Heart left ventricle (tissue), 16 donors: ENCODE results near the gene TTI1. TPM values are rescaled to one million over a fixed set of nuclear protein-coding genes. Genes with fewer than 3 reads are reported as not detected.

ENCODE experiments used
- ATAC-seq, 4 donors: fragments of 200-7000 bp; cut with Tn5 transposase; one replicate each; pipeline ENCODE4 v1.9.1; 2020 to 2022; ENCODE audit warnings: moderate library complexity in 4 of 4, mild to moderate bottlenecking in 3 of 4, moderate number of reproducible peaks in 1 of 4
- DNase-seq, 5 donors: peaks; one replicate each; pipeline ENCODE4 v3.0.0-alpha.2; 2020
- H3K27ac ChIP-seq, 12 donors: fragments of 200-600 bp; sonication (generic) in 4 of 12; one replicate each; pipeline versions ENCODE4 v1.5.0 to v1.8.0; 2016 to 2022; ENCODE audit warnings: mild to moderate bottlenecking in 2 of 12
- H3K27me3 ChIP-seq, 9 donors: fragments of 200-600 bp; sonication (generic) in 2 of 9; one replicate each; pipeline versions ENCODE4 v1.5.1 to v1.8.0; 2016 to 2022; ENCODE audit warnings: mild to moderate bottlenecking in 3 of 9
- H3K36me3 ChIP-seq, 9 donors: fragments of 200-600 bp; sonication (generic) in 2 of 9; one replicate each; pipeline versions ENCODE4 v1.5.0 to v1.8.0; 2018 to 2022; ENCODE audit warnings: mild to moderate bottlenecking in 2 of 9
- H3K4me1 ChIP-seq, 12 donors: fragments of 200-600 bp; sonication (generic) in 4 of 12; one replicate each; pipeline versions ENCODE4 v1.5.0 to v1.8.0; 2016 to 2022; ENCODE audit warnings: mild to moderate bottlenecking in 3 of 12
- H3K4me3 ChIP-seq, 12 donors: fragments of 200-600 bp; sonication (generic) in 4 of 12; one replicate each; pipeline versions ENCODE4 v1.5.0 to v1.8.0; 2017 to 2022; ENCODE audit warnings: mild to moderate bottlenecking in 9 of 12, moderate library complexity in 4 of 12
- H3K9me3 ChIP-seq, 12 donors: fragments of 200-600 bp; sonication (generic) in 4 of 12; one replicate each; pipeline versions ENCODE4 v1.5.0 to v1.8.0; 2016 to 2022; ENCODE audit warnings: mild to moderate bottlenecking in 1 of 12
- POLR2A ChIP-seq, 2 donors: fragments of 450-650 bp; IDR thresholded peaks; one replicate each; pipeline ENCODE4 v1.6.1; 2017; ENCODE audit warnings: antibody characterized with exemption in 2 of 2, mild to moderate bottlenecking in 2 of 2, moderate library complexity in 2 of 2
- WGBS, 4 donors: extraction: QIAGEN DNeasy Blood & Tissue Kit in 2 of 4; methylation state at CpG; one replicate each; pipeline versions ENCODE4 v1.1.5 to v1.1.7; 2013 to 2018; 5-methylcytosine and 5-hydroxymethylcytosine counted together
- intact Hi-C, 10 donors: fragments of 100-400 bp; cut with DNase I; formaldehyde crosslinking; loops; one replicate each; pipeline versions ENCODE4 v1.11.1 to v1.14.2; 2022
- polyA plus RNA-seq, 2 donors: library from polyadenylated mRNA; stranded (reverse); fragments of 200-250 nt; gene quantifications; one replicate each; pipeline ENCODE4 v1.2.3, GENCODE V29; 2013
- total RNA-seq, 9 donors: library from RNA; depleted of rRNA in 2 of 9; stranded (reverse); fragments of >200 nt in 2 of 9; fragmentation: NEBNext Ultra II Directional in 3 of 9; extraction: Animal tissue kit (Norgen Biotek cat#: 25700) in 3 of 9; gene quantifications; one replicate each; pipeline versions ENCODE4 v1.1.0 to v1.2.4, GENCODE V29; 2016 to 2023
- TF ChIP-seq, protein P1 (sequence below), 12 donors: fragments of 200-600 bp; sonication (generic) in 4 of 12; IDR thresholded peaks; one replicate each; pipeline versions ENCODE4 v1.5.0 to v1.8.0; 2018 to 2022; ENCODE audit warnings: antibody characterized with exemption in 12 of 12, mild to moderate bottlenecking in 5 of 12
- donor health status: ischemic (EF 13 %, LVEDD 7.1; RV severe dilation, severe dysfunction).
- donor health status: healthy with polysubstance abuse.
- donor health status: DM: no; HTN: yes; CAD: no.
- donor health status: DM: no; HTN: no; CAD: no.
- donor health status: ischemic (EF 25% LVEDD 6.9; RV normal size, moderate dysfunction).
- donor health status: ischemic (EF 25% LVEDD 5.7; RV mildly dilated, moderate dysfunction).
- donor health status: healthy.
- donor health status: DM: yes; HTN: yes; CAD: no.
- donor health status: ischemic (EF 35%, LVEDD 5.7; RV mildly dilated, moderate dysfunction).
- donor health status: nonischemic (EF 11% LVEDD 7.7; RV severe dilation, severe dysfunction).
- donor health status: DM: yes; HTN: yes; CAD: no.
- donor health status: PGD.
- donor health status: ischemic (EF 29% LVEDD 5.4; RV normal size, mild dysfunction).
- donor health status: nonischemic (EF 23%, LVEDD 6.1; RV moderate dilation, normal function).

The TTI1 gene
- total and polyA plus RNA-seq, 11 donors, result 7.3 to 13.3 (median 11.0) TPM

DNA sequence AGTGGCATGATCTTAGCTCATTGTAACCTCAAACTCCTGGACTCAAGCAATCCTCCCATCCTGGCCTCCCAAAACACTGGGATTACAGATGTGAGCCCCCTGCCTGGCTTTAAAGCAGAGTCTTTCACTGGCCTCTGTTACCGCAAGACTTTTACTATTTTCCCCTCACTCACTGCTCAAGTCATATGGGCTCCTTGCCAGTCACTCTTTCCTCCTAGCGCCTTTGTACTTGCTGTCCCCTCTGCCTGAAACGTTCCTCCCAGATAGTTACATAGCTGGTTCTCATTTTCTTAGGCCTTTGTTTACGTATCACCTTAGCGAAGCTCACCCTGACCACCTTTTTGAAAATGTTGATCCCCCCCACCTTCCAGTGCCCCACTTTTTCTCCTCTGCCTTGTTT, 29.6 kb upstream of the TTI1 start:
- no peak for DNase-seq
- no peak for TF ChIP-seq POLR2A (IDR thresholded peaks at IDR 0.05)
- TF ChIP-seq, protein P1, sequence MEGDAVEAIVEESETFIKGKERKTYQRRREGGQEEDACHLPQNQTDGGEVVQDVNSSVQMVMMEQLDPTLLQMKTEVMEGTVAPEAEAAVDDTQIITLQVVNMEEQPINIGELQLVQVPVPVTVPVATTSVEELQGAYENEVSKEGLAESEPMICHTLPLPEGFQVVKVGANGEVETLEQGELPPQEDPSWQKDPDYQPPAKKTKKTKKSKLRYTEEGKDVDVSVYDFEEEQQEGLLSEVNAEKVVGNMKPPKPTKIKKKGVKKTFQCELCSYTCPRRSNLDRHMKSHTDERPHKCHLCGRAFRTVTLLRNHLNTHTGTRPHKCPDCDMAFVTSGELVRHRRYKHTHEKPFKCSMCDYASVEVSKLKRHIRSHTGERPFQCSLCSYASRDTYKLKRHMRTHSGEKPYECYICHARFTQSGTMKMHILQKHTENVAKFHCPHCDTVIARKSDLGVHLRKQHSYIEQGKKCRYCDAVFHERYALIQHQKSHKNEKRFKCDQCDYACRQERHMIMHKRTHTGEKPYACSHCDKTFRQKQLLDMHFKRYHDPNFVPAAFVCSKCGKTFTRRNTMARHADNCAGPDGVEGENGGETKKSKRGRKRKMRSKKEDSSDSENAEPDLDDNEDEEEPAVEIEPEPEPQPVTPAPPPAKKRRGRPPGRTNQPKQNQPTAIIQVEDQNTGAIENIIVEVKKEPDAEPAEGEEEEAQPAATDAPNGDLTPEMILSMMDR (IDR thresholded peaks at IDR 0.05), result no peak
- H3K36me3 ChIP-seq, result peaks cover 0 to 100% (median 96%) of the 10 kb centered on the region in 9 donors
- H3K4me1 ChIP-seq, result peaks cover 0 to 31% (median 11%) of the 10 kb centered on the region in 12 donors
- no peak overlapping the region for H3K4me3 ChIP-seq
- WGBS, 4 donors, result 66 to 78% (median 69%) methylated on average over 5 of the region's 5 CpGs
- intact Hi-C loops, result loop anchor here in 3 of 10 donors (5.0 to 10.0 kb wide), 3 partner anchors 104 to 342 kb away; partner anchors contain the start of gene TGM2 (in 1 of the 3)
- H3K9me3 ChIP-seq, result no peaks in the 10 kb centered on the region
- peak overlapping the region in 1 of 12 donors; percentile 20 for H3K27ac ChIP-seq
- H3K27me3 ChIP-seq, result no peaks in the 10 kb centered on the region
- ATAC-seq, result no peak

DNA sequence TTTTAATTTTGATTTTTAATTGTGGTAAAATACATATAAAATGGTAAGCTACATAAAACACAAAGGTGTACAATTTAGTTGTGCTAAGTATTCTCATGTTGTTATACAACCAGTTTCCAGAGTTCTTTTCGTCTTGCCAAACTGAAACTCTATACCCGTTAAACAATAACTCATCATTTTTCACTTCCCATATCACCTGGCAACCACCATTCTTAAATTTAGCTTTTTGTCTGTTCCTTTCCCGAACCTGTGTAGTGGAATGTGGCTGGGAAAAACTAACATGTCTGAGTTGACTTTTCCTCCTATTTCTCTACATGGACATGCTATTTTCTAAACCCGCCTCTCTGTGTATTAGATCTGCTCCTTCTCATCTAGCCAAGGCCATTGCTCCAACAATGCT, 27.9 kb upstream of the TTI1 start:
- ATAC-seq (no peak), DNase-seq (no peak)
- WGBS, 4 donors, result 76 to 81% (median 77%) methylated on average over 4 of the region's 4 CpGs
- no peak overlapping the region for H3K4me3 ChIP-seq
- H3K4me1 ChIP-seq, result peaks cover 0 to 29% (median 8%) of the 10 kb centered on the region in 12 donors
- H3K9me3 ChIP-seq, result no peaks in the 10 kb centered on the region
- no peak overlapping the region for H3K27ac ChIP-seq
- TF ChIP-seq, protein P1 (IDR thresholded peaks at IDR 0.05), result no peak
- no peak for TF ChIP-seq POLR2A (IDR thresholded peaks at IDR 0.05)
- no peaks in the 10 kb centered on the region for H3K27me3 ChIP-seq
- intact Hi-C loops, result loop anchor here in 4 of 10 donors (2.0 to 10.0 kb wide), 4 partner anchors 106 to 344 kb away; partner anchors contain the start of gene TGM2 (in 1 of the 4)
- H3K36me3 ChIP-seq, result peaks cover 0 to 97% (median 84%) of the 10 kb centered on the region in 9 donors

DNA sequence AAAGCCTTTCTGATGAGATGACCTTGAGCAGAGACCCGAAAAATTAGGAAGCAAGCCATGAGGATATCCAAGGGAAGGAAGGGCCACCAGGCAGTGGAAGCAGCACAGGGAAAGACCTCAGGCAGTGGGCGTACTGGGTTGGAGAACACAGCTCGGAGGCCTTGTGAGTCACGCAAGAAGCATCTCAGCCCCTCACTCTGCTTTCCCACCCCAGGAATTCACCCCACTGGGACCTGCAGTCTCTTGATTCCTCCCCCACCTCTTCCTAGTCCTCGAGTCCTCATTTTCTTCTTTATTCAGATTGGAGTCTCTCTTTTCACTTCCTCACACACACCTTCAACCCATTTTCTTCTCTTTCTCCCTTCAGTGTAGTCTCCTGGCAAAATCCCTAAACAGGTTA, 27.3 kb upstream of the TTI1 start:
- no peaks in the 10 kb centered on the region for H3K9me3 ChIP-seq
- peaks cover 0 to 96% (median 83%) of the 10 kb centered on the region in 9 donors for H3K36me3 ChIP-seq
- peak overlapping the region in 1 of 12 donors; percentile 9 for H3K27ac ChIP-seq
- ATAC-seq, result peak in 1 of 4 donors; percentile 27
- H3K4me1 ChIP-seq, result peaks cover 0 to 24% (median 7%) of the 10 kb centered on the region in 12 donors
- H3K27me3 ChIP-seq, result no peaks in the 10 kb centered on the region
- DNase-seq, result no peak
- WGBS, 4 donors, result 70 to 77% (median 74%) methylated on average over 5 of the region's 5 CpGs
- H3K4me3 ChIP-seq, result no peak overlapping the region
- intact Hi-C loops, result loop anchor here in 4 of 10 donors (2.0 to 10.0 kb wide), 4 partner anchors 107 to 344 kb away; partner anchors contain the start of gene TGM2 (in 1 of the 4)
- TF ChIP-seq POLR2A (IDR thresholded peaks at IDR 0.05), result no peak
- TF ChIP-seq, protein P1 (IDR thresholded peaks at IDR 0.05), result no peak

DNA sequence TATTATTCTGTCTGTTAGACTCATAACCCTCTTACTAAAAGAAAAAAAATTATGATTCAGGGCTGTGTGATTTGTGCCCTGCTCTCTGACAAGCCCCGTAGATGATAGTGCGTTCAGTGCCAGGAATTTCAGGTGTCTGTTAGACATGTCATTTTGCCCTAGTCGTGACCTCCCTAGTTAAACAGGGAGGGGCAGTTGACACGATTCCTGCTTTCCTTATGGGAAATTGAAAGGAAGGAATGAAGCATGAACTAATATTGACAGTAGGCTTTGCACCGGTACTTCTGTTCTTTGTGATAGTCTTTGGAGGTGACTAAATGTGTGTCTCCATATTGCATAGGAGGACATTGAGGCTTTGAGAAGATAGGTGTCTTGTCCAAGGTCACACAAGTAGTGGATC, 26.6 kb upstream of the TTI1 start:
- peaks cover 0 to 94% (median 81%) of the 10 kb centered on the region in 9 donors for H3K36me3 ChIP-seq
- ATAC-seq, result no peak
- no peak overlapping the region for H3K27ac ChIP-seq

More for the DNA sequence above, 26.6 kb upstream of the TTI1 start:
- Histone ChIP-seq H3K4me3 (no peak overlapping the region), H3K27me3 (no peaks in the 10 kb centered on the region), H3K9me3 (no peaks in the 10 kb centered on the region), H3K4me1 (peaks cover 0 to 24% (median 12%) of the 10 kb centered on the region in 12 donors)
- no peak for DNase-seq
- WGBS, 4 donors, result 63 to 75% (median 70%) methylated on average over 5 of the region's 5 CpGs
- TF ChIP-seq POLR2A (IDR thresholded peaks at IDR 0.05), result no peak
- TF ChIP-seq, protein P1 (IDR thresholded peaks at IDR 0.05), result no peak
- intact Hi-C loops, result loop anchor here in 8 of 10 donors (2.0 to 10.0 kb wide), 8 partner anchors 107 to 495 kb away; partner anchors contain the start of gene TGM2 (in 4 of the 8)
